IMR-90 (cell line): ENCODE data around the gene PALB2.

ENCODE experiments used
- MXI1 ChIP-seq: IDR thresholded peaks from 2 replicates; pipeline ENCODE4 v1.6.1; 2012; ENCODE audit warnings: low read depth, mild to moderate bottlenecking, low read length, moderate library complexity, borderline replicate concordance
- POLR2A ChIP-seq: IDR thresholded peaks from 2 replicates; pipeline ENCODE4 v1.6.1; 2012; ENCODE audit warnings: mild to moderate bottlenecking, low read depth, low read length
- RAD21 ChIP-seq: IDR thresholded peaks from 2 replicates; pipeline ENCODE4 v1.6.1; 2012; ENCODE audit warnings: low read length, improper control_type of control experiment
- RCOR1 ChIP-seq: IDR thresholded peaks from 2 replicates; pipeline ENCODE4 v1.6.1; 2012; ENCODE audit warnings: mild to moderate bottlenecking, low read length, improper control_type of control experiment; ENCODE audit not compliant: insufficient replicate concordance
- RFX5 ChIP-seq: IDR thresholded peaks from 2 replicates; pipeline ENCODE4 v1.8.0; 2012; ENCODE audit warnings: low read depth, mild to moderate bottlenecking, low read length, moderate library complexity
- SMC3 ChIP-seq: fragments of 150-350 bp; IDR thresholded peaks from 2 replicates; pipeline ENCODE4 v1.6.1; 2016; ENCODE audit warnings: low read depth, mild to moderate bottlenecking, antibody characterized with exemption, low read length, moderate library complexity
- TF ChIP-seq, protein P1 (sequence below): conservative IDR thresholded peaks from 2 replicates; pipeline ENCODE4 v1.5.1; 2012; ENCODE audit warnings: mild to moderate bottlenecking, low read depth, low read length, improper control_type of control experiment
- TF ChIP-seq, protein P2 (sequence below): fragments of 150-350 bp; IDR thresholded peaks from 2 replicates; pipeline ENCODE4 v1.6.1; 2017; ENCODE audit warnings: mild to moderate bottlenecking, antibody characterized with exemption, low read length, low read depth
- TF ChIP-seq, protein P3 (sequence below): fragments of 150-350 bp; IDR thresholded peaks from 2 replicates; pipeline ENCODE4 v1.6.1; 2016; ENCODE audit warnings: low read depth, mild to moderate bottlenecking, low read length, moderate library complexity, borderline replicate concordance

DNA sequence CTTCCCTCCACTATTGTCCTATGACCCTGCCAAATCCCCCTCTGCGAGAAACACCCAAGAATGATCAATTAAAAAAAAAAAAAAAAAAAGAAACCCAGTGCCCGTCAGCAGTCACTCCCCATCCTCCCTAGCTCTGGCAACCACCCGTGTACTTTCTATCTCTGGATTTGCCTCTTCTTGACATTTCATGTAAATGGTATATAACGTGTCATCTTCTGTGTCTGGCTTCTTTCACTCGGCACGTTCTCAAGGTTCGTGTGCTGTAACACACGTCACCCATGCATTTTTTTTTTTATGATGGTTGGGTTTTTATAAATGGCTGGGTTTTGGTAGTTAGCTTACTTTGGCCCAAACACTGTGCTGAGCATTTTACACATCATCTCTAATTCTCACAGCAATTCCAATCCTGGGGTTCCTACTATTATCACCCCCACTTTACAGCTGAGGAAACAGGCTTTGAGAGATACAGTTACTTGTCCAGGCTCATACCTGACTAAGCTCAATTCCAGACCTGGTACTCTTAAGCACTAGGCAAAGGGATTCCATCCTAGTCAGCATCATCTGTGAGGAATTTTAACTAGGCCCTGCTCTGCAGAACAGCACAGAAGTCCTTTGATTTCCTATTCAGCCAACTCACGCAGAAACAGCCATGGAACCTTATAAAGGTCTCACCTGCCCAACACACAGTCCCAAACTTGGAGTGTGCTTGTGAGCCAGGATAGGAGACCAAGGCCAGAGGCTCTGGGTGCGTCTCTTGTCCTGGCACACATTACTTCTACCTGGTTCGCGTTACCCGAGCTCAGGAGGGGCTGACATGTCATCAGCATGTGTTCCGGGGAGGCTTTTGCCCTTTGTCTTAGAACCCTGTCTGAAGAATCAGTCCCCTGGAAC, 56.7 kb downstream of the PALB2 start:
- no peak for TF ChIP-seq RFX5
- no peak for TF ChIP-seq MXI1
- TF ChIP-seq, protein P1, sequence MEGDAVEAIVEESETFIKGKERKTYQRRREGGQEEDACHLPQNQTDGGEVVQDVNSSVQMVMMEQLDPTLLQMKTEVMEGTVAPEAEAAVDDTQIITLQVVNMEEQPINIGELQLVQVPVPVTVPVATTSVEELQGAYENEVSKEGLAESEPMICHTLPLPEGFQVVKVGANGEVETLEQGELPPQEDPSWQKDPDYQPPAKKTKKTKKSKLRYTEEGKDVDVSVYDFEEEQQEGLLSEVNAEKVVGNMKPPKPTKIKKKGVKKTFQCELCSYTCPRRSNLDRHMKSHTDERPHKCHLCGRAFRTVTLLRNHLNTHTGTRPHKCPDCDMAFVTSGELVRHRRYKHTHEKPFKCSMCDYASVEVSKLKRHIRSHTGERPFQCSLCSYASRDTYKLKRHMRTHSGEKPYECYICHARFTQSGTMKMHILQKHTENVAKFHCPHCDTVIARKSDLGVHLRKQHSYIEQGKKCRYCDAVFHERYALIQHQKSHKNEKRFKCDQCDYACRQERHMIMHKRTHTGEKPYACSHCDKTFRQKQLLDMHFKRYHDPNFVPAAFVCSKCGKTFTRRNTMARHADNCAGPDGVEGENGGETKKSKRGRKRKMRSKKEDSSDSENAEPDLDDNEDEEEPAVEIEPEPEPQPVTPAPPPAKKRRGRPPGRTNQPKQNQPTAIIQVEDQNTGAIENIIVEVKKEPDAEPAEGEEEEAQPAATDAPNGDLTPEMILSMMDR, result no peak
- TF ChIP-seq SMC3, result no peak
- TF ChIP-seq, protein P2, sequence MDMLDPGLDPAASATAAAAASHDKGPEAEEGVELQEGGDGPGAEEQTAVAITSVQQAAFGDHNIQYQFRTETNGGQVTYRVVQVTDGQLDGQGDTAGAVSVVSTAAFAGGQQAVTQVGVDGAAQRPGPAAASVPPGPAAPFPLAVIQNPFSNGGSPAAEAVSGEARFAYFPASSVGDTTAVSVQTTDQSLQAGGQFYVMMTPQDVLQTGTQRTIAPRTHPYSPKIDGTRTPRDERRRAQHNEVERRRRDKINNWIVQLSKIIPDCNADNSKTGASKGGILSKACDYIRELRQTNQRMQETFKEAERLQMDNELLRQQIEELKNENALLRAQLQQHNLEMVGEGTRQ, result no peak
- TF ChIP-seq POLR2A, result no peak
- no peak for TF ChIP-seq RCOR1
- TF ChIP-seq, protein P3, sequence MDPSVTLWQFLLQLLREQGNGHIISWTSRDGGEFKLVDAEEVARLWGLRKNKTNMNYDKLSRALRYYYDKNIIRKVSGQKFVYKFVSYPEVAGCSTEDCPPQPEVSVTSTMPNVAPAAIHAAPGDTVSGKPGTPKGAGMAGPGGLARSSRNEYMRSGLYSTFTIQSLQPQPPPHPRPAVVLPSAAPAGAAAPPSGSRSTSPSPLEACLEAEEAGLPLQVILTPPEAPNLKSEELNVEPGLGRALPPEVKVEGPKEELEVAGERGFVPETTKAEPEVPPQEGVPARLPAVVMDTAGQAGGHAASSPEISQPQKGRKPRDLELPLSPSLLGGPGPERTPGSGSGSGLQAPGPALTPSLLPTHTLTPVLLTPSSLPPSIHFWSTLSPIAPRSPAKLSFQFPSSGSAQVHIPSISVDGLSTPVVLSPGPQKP, result no peak
- TF ChIP-seq RAD21, result no peak
